CD14-positive monocyte (primary cell): Measurements from ENCODE around the gene MDGA2. TPM values are rescaled to one million over a fixed set of nuclear protein-coding genes. Genes with fewer than 3 reads are reported as not detected.
A peak's percentile ranks its signal among the peaks of the same experiment; 100 is the strongest.

Experiments used
- DNase-seq, 3 donors: peaks; one replicate each; pipeline ENCODE4 v3.0.0-alpha.2; 2011 to 2022
- H2AFZ ChIP-seq: 2 replicates; pipeline ENCODE4 v1.6.0; 2012; ENCODE audit warnings: mild to moderate bottlenecking, low read depth, low read length, inconsistent platforms; ENCODE audit not compliant: insufficient read depth, poor library complexity, severe bottlenecking
- H3K27ac ChIP-seq, 2 donors: 1 replicate in 1 of 2; 2 replicates in 1 of 2; pipeline ENCODE4 v1.5.1; 2012 to 2013; ENCODE audit warnings: low read length in 2 of 2, control low read depth in 1 of 2, inconsistent platforms in 1 of 2, low read depth in 1 of 2, mild to moderate bottlenecking in 1 of 2
- H3K27me3 ChIP-seq, 2 donors: one replicate each; pipeline versions ENCODE4 v1.6.0 to v1.6.1; 2011 to 2013; ENCODE audit warnings: low read length in 2 of 2; ENCODE audit not compliant: control insufficient read depth in 2 of 2, insufficient read depth in 2 of 2
- H3K36me3 ChIP-seq, 2 donors: replicated peaks in 1 of 2; 1 replicate in 1 of 2; 2 replicates in 1 of 2; pipeline versions ENCODE4 v1.5.1 to v1.6.1; 2012 to 2013; ENCODE audit warnings: low read length in 2 of 2, control low read depth in 1 of 2, inconsistent platforms in 1 of 2, mild to moderate bottlenecking in 1 of 2; ENCODE audit not compliant: insufficient read depth in 2 of 2, control insufficient read depth in 1 of 2
- H3K4me1 ChIP-seq, 2 donors: 1 replicate in 1 of 2; 2 replicates in 1 of 2; pipeline versions ENCODE4 v1.5.1 to v1.6.1; 2012 to 2013; ENCODE audit warnings: low read length in 2 of 2, control low read depth in 1 of 2, inconsistent platforms in 1 of 2, mild to moderate bottlenecking in 1 of 2, moderate library complexity in 1 of 2; ENCODE audit not compliant: insufficient read depth in 2 of 2, control insufficient read depth in 1 of 2
- H3K4me2 ChIP-seq: replicated peaks from 2 replicates; pipeline ENCODE3; 2012; ENCODE audit warnings: low read length, moderate library complexity, mild to moderate bottlenecking; ENCODE audit not compliant: poor library complexity, severe bottlenecking; ENCODE audit errors: extremely low read depth
- H3K4me3 ChIP-seq, 3 experiments: fragments of 200-600 bp in 1 of 3; sonication (generic) in 1 of 3; replicated peaks in 1 of 3; 1 replicate in 2 of 3; 2 replicates in 1 of 3; pipeline ENCODE4 v1.5.1; 2011 to 2013; ENCODE audit warnings: low read length in 3 of 3, mild to moderate bottlenecking in 3 of 3, control low read depth in 2 of 3, low read depth in 2 of 3, inconsistent platforms in 1 of 3, moderate library complexity in 1 of 3
- H3K79me2 ChIP-seq: 2 replicates; pipeline ENCODE4 v1.6.0; 2012; ENCODE audit warnings: mild to moderate bottlenecking, control low read depth, inconsistent platforms, low read length, moderate library complexity; ENCODE audit not compliant: insufficient read depth
- H3K9ac ChIP-seq: 2 replicates; pipeline ENCODE4 v1.6.0; 2017; ENCODE audit warnings: low read length, mild to moderate bottlenecking; ENCODE audit not compliant: insufficient read depth, poor library complexity, severe bottlenecking
- H3K9me3 ChIP-seq, 2 donors: replicated peaks in 1 of 2; 1 replicate in 1 of 2; 2 replicates in 1 of 2; pipeline versions ENCODE4 v1.5.1 to v1.6.1; 2012 to 2013; ENCODE audit warnings: low read length in 2 of 2, control low read depth in 1 of 2; ENCODE audit not compliant: control insufficient read depth in 1 of 2, insufficient read depth in 1 of 2
- H4K20me1 ChIP-seq: 2 replicates; pipeline ENCODE4 v1.6.0; 2012; ENCODE audit warnings: mild to moderate bottlenecking, low read length, control low read depth, moderate library complexity; ENCODE audit not compliant: insufficient read depth
- H3K27ac Mint-ChIP-seq, 7 donors: one replicate each; pipeline ENCODE4 v1.8.0; 2020; ENCODE audit warnings: mild to moderate bottlenecking in 7 of 7, mixed read lengths in 7 of 7, moderate library complexity in 6 of 7, inconsistent platforms in 2 of 7
- H3K27me3 Mint-ChIP-seq, 3 donors: one replicate each; pipeline ENCODE4 v1.8.0; 2021 to 2022; ENCODE audit warnings: low read depth in 3 of 3, mild to moderate bottlenecking in 3 of 3, mixed read lengths in 3 of 3, moderate library complexity in 3 of 3, inconsistent platforms in 1 of 3
- H3K36me3 Mint-ChIP-seq, 2 donors: one replicate each; pipeline ENCODE4 v1.8.0; 2020; ENCODE audit warnings: mixed read lengths in 2 of 2, inconsistent platforms in 1 of 2, mild to moderate bottlenecking in 1 of 2
- H3K4me1 Mint-ChIP-seq: one replicate; pipeline ENCODE4 v1.8.0; 2020; ENCODE audit warnings: mild to moderate bottlenecking, mixed read lengths
- H3K4me3 Mint-ChIP-seq, 2 donors: one replicate each; pipeline ENCODE4 v1.8.0; 2020; ENCODE audit warnings: mild to moderate bottlenecking in 2 of 2, mixed read lengths in 2 of 2, moderate library complexity in 1 of 2
- H3K9me3 Mint-ChIP-seq, 7 donors: one replicate each; pipeline ENCODE4 v1.8.0; 2020 to 2022; ENCODE audit warnings: mixed read lengths in 7 of 7, mild to moderate bottlenecking in 6 of 7, moderate library complexity in 6 of 7, inconsistent platforms in 2 of 7
- CTCF ChIP-seq: fragments of 200-600 bp; IDR thresholded peaks from one replicate; pipeline ENCODE4 v1.8.0; 2022; ENCODE audit warnings: antibody characterized with exemption, mild to moderate bottlenecking
- WGBS: methylation state at CpG from one replicate; pipeline ENCODE4 v1.1.5; 2013; ENCODE audit warnings: missing lambda C conversion rate; ENCODE audit not compliant: insufficient coverage; 5-methylcytosine and 5-hydroxymethylcytosine counted together
- intact Hi-C, 2 donors: fragments of 100-400 bp; cut with micrococcal nuclease; formaldehyde crosslinking; loops; one replicate each; pipeline versions ENCODE4 v1.15.0 to v1.15.1; 2023
- polyA plus RNA-seq, 3 donors: library from polyadenylated mRNA; depleted of rRNA in 1 of 3; unstranded in 2 of 3; stranded (reverse) in 1 of 3; fragments of 300-500 nt in 2 of 3; fragments of >200 nt in 1 of 3; fragmentation: Illumina TruSeq in 2 of 3; gene quantifications; 1 replicate in 2 of 3; 2 replicates in 1 of 3; pipeline ENCODE4 v1.2.3, GENCODE V29; 2012 to 2021

MDGA2 gene
- polyA plus RNA-seq, 3 donors = not detected

GRCh38 chr14:47278233-47278842, 397.1 kb downstream of the MDGA2 start:
- Histone ChIP-seq H3K36me3 (no peaks in the 10 kb centered on the region), H3K9me3 (no peaks in the 10 kb centered on the region), H4K20me1 (no peaks in the 10 kb centered on the region), H2AFZ (no peak overlapping the region), H3K27ac (no peak overlapping the region), H3K27me3 (no peaks in the 10 kb centered on the region), H3K4me3 (no peak overlapping the region), H3K79me2 (no peaks in the 10 kb centered on the region), H3K9ac (no peak overlapping the region), H3K4me2 (no peak overlapping the region), H3K4me1 (no peaks in the 10 kb centered on the region)
- 0% methylated on average over 1 of the region's 5 CpGs for WGBS
- no peaks in the 10 kb centered on the region for H3K4me1 Mint-ChIP-seq
- H3K9me3 Mint-ChIP-seq = peaks cover 0 to 2% (median 0%) of the 10 kb centered on the region in 7 donors
- DNase-seq = peak in 2 of 3 donors; percentile 1 to 9
- H3K27ac Mint-ChIP-seq = no peak overlapping the region
- H3K36me3 Mint-ChIP-seq = no peaks in the 10 kb centered on the region
- H3K4me3 Mint-ChIP-seq = no peak overlapping the region
- TF ChIP-seq CTCF = peak; percentile 70
- intact Hi-C loops = no loop called here
- peaks cover 0 to 2% (median 1%) of the 10 kb centered on the region in 3 donors for H3K27me3 Mint-ChIP-seq

- Histone ChIP-seq H3K4me2 (no peak overlapping the region), H3K4me1 (no peaks in the 10 kb centered on the region), H3K79me2 (no peaks in the 10 kb centered on the region), H4K20me1 (no peaks in the 10 kb centered on the region), H2AFZ (no peak overlapping the region), H3K27me3 (no peaks in the 10 kb centered on the region), H3K4me3 (no peak overlapping the region), H3K9me3 (no peaks in the 10 kb centered on the region), H3K9ac (no peak overlapping the region), H3K27ac (no peak overlapping the region), H3K36me3 (no peaks in the 10 kb centered on the region)
- Mint-ChIP-seq H3K27ac (no peak overlapping the region), H3K36me3 (no peaks in the 10 kb centered on the region), H3K27me3 (peaks cover 0 to 2% (median 0%) of the 10 kb centered on the region in 3 donors), H3K4me3 (no peak overlapping the region), H3K9me3 (peaks cover 0 to 2% (median 0%) of the 10 kb centered on the region in 7 donors), H3K4me1 (no peaks in the 10 kb centered on the region)
- DNase-seq = no peak
- intact Hi-C loops = no loop called here
- TF ChIP-seq CTCF = no peak
- no CpG with 5 or more reads among the region's 1 CpG for WGBS
Measured at GRCh38 chr14:47277703-47278102, 397.7 kb downstream of the MDGA2 start.
